Measurements from ENCODE around the gene ARID1B. TPM values are rescaled to one million over a fixed set of nuclear protein-coding genes. Genes with fewer than 3 reads are reported as not detected.

Gene ARID1B
- total and polyA plus RNA-seq, 2 of the 4 experiments (the other 2 are of a cell fraction): 14.5 to 20.1 TPM

DNA sequence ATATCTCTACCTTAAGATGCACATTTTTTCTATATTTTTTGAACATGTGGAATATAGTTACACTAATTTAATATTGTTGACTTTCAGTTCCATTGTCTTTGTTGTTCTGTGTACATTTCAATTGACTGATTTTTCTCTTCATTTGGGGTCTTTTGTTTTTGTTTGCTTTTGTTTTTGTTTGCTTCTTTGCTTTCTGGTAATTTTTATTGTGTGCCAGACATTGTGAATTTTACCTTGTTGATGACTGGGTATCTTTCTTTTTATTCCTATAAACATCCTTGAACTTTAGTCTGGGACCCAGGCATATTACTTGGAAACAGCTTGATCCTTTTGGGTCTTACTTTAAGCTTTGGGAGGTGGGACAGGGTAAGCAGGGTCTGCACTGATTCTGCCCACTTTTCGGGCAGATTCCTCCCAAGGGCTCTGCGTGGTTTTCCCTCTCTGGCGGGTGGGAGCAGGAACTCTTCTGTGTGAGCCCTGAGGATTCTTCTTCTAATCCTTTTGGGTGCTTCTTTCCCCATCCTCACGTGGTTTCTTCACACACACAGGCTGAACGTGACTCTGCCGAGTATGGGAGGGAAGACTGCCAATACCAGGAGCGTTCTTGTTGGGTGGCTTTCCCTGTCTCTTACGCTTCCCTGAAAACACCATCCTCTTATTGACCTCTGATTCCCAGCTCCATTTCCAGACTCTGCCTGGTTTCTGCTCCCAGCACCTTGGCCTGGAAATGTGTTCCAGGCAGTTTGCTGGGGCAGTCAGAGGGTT, 200.5 kb downstream of the ARID1B start:
- Histone ChIP-seq H4K8ac (ENCODE audit: low read depth in 2 of 2, low read length in 2 of 2) (0 out of 4 replicates have a peak overlapping the region, but pooled peaks of 1 of the 2 experiments have one; percentile 6), H4K91ac (ENCODE audit: insufficient read depth, low read depth, low read length) (no peak overlapping the region; the same call in 1 of the 2 replicates), H2AK5ac (ENCODE audit: low read depth, low read length) (peak overlapping the region; percentile 33; the same call in 1 of the 2 replicates), H2AFZ (replicated peaks; ENCODE audit: low read length, poor library complexity) (peak overlapping the region; percentile 78), H2AK9ac (replicated peaks; ENCODE audit: low read depth, low read length, poor library complexity) (peak overlapping the region; percentile 23), H3K9ac (ENCODE audit: low read depth, low read length) (no peak overlapping the region), H4K5ac (ENCODE audit: low read depth, low read length) (peak overlapping the region; percentile 30; the same call in 1 of the 2 replicates), H3K56ac (ENCODE audit: extremely low read depth, insufficient read depth, low read length) (no peak overlapping the region), H3K4me1 (ENCODE audit: control insufficient read depth, insufficient read depth, low read length) (peaks cover 10% of the 10 kb centered on the region), H4K20me1 (ENCODE audit: insufficient read depth, low read length) (peaks cover 27% of the 10 kb centered on the region; the same call in 1 of the 2 replicates), H3K23ac (ENCODE audit: low read depth, low read length) (peak overlapping the region; percentile 88), H3K9me3 (ENCODE audit: control insufficient read depth, insufficient read depth, low read length) (no peaks in the 10 kb centered on the region), H3K9me1 (ENCODE audit: insufficient read depth, low read length) (peaks cover 12% of the 10 kb centered on the region; the same call in 1 of the 2 replicates), H2BK5ac (ENCODE audit: low read depth, low read length, poor library complexity, severe bottlenecking) (no peak overlapping the region), H2BK15ac (ENCODE audit: low read depth, low read length) (0 out of 3 replicates have a peak overlapping the region, but pooled peaks have one; percentile 52), H2BK120ac (ENCODE audit: low read depth, low read length) (no peak overlapping the region), H2BK20ac (ENCODE audit: low read depth, low read length) (no peak overlapping the region), H3K27ac (ENCODE audit: insufficient read depth, low read length) (peak overlapping the region; percentile 30; the same call in 1 of the 2 replicates), H3K4ac (ENCODE audit: low read depth, low read length) (peak overlapping the region; percentile 35), H3K14ac (replicated peaks; ENCODE audit: low read depth, low read length) (peak overlapping the region; percentile 44), H3K36me3 (ENCODE audit: control insufficient read depth, insufficient read depth, low read length) (no peaks in the 10 kb centered on the region), H3K18ac (ENCODE audit: low read depth, low read length) (peak overlapping the region; percentile 33; the same call in 1 of the 2 replicates), H3K4me2 (ENCODE audit: low read depth, low read length) (peak overlapping the region; percentile 43), H3K4me3 (ENCODE audit: insufficient read depth, low read depth, low read length) (no peak overlapping the region), H3K27me3 (ENCODE audit: control insufficient read depth, insufficient read depth, low read length) (no peaks in the 10 kb centered on the region), H3K79me1 (ENCODE audit: low read depth in 1 of 2, low read length in 2 of 2) (peaks cover 26 to 61% of the 10 kb centered on the region in 2 experiments)
- in situ Hi-C loops (cut with MboI; ENCODE audit: low sequenced_read_pairs): no loop called here
- dilution Hi-C loops (cut with HindIII; ENCODE audit: low sequenced_read_pairs, unreplicated experiment): no loop called here
- DNase-seq: peak; percentile 47
- WGBS, 2 experiments (ENCODE audit: extremely low coverage in 2 of 2, insufficient read length in 1 of 2): no CpG with 5 or more reads among the region's 8 CpGs
- TF ChIP-seq, protein P1, sequence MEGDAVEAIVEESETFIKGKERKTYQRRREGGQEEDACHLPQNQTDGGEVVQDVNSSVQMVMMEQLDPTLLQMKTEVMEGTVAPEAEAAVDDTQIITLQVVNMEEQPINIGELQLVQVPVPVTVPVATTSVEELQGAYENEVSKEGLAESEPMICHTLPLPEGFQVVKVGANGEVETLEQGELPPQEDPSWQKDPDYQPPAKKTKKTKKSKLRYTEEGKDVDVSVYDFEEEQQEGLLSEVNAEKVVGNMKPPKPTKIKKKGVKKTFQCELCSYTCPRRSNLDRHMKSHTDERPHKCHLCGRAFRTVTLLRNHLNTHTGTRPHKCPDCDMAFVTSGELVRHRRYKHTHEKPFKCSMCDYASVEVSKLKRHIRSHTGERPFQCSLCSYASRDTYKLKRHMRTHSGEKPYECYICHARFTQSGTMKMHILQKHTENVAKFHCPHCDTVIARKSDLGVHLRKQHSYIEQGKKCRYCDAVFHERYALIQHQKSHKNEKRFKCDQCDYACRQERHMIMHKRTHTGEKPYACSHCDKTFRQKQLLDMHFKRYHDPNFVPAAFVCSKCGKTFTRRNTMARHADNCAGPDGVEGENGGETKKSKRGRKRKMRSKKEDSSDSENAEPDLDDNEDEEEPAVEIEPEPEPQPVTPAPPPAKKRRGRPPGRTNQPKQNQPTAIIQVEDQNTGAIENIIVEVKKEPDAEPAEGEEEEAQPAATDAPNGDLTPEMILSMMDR (conservative IDR thresholded peaks at IDR 0.05; ENCODE audit: low read depth, low read length): no peak
- TF ChIP-seq, protein P2, sequence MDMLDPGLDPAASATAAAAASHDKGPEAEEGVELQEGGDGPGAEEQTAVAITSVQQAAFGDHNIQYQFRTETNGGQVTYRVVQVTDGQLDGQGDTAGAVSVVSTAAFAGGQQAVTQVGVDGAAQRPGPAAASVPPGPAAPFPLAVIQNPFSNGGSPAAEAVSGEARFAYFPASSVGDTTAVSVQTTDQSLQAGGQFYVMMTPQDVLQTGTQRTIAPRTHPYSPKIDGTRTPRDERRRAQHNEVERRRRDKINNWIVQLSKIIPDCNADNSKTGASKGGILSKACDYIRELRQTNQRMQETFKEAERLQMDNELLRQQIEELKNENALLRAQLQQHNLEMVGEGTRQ (IDR thresholded peaks at IDR 0.05; ENCODE audit: low read depth, low read length): peak; percentile 40; the same call in 1 of the 2 replicates
- TF ChIP-seq, protein P3, sequence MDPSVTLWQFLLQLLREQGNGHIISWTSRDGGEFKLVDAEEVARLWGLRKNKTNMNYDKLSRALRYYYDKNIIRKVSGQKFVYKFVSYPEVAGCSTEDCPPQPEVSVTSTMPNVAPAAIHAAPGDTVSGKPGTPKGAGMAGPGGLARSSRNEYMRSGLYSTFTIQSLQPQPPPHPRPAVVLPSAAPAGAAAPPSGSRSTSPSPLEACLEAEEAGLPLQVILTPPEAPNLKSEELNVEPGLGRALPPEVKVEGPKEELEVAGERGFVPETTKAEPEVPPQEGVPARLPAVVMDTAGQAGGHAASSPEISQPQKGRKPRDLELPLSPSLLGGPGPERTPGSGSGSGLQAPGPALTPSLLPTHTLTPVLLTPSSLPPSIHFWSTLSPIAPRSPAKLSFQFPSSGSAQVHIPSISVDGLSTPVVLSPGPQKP (IDR thresholded peaks at IDR 0.05; ENCODE audit: borderline replicate concordance, low read depth, low read length): no peak
- TF ChIP-seq FOS (IDR thresholded peaks at IDR 0.05; ENCODE audit: low read depth, low read length) (no peak), SMC3 (IDR thresholded peaks at IDR 0.05; ENCODE audit: low read depth, low read length) (no peak), RAD21 (IDR thresholded peaks at IDR 0.05; ENCODE audit: low read length) (no peak), BHLHE40 (IDR thresholded peaks at IDR 0.05; ENCODE audit: low read depth, low read length) (peak; percentile 81)
- intact Hi-C loops (cut with micrococcal nuclease): no loop called here
- no TSS peak for BruUV-seq (replicated peaks)
- ATAC-seq (ENCODE audit: low read depth): peak; percentile 52; the same call in 1 of the 2 replicates
- CTCF ChIA-PET: interaction anchor here (0.6 kb wide), 1 partner anchor 568 kb away, joined by 4 read pairs; no protein-coding TSS in a partner anchor
- POLR2A ChIA-PET (ENCODE audit: unreplicated experiment): no interaction called here

Data from IMR-90 (cell line).